ENCODE measurements around the gene NMB.

The NMB gene

DNA sequence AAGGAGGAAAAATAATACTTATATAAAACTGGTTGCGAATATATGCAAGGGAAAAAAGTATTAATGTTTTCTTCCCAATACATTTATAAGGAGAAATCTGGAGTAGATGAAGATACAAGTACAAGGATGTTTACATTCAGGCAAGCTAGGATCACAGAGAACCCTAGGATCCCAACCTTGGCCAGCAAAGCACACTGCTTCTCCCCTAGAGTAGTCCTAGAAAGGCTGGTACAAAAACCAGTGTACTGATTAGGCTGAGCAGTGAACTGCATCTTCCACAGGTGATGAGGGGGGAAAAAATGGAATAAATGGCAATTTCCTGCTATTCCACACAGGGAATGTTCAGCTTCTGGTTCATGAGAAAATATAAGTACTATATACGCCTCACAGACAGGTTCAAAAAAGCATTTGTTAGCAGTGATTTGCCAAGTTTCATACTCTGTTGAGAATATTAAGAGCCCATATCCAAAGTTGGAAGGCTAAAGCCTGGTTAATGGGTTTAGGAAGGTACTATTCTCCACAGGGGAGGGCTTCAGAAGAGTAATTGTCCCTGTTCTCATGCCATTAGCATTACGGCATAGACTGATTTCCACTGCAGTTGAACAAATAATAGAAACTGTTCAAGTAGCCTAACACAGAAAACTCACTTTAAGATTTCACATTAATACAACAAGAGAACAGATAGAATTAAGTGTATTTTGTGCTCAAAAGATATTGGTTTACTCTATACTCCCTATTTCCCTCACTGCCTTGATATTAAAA lies 10.4 kb upstream of the NMB start:
- ATAC-seq, result no peak
- TF ChIP-seq, protein P1, sequence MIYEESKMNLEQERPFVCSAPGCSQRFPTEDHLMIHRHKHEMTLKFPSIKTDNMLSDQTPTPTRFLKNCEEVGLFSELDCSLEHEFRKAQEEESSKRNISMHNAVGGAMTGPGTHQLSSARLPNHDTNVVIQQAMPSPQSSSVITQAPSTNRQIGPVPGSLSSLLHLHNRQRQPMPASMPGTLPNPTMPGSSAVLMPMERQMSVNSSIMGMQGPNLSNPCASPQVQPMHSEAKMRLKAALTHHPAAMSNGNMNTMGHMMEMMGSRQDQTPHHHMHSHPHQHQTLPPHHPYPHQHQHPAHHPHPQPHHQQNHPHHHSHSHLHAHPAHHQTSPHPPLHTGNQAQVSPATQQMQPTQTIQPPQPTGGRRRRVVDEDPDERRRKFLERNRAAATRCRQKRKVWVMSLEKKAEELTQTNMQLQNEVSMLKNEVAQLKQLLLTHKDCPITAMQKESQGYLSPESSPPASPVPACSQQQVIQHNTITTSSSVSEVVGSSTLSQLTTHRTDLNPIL (CRISPR knock-in tag; IDR thresholded peaks at IDR 0.05; ENCODE audit: low read depth), result no peak
- TF ChIP-seq ESRRG (CRISPR knock-in tag; IDR thresholded peaks at IDR 0.05) (no peak), SNAI2 (CRISPR knock-in tag; IDR thresholded peaks at IDR 0.05) (no peak), GLIS3 (CRISPR knock-in tag; IDR thresholded peaks at IDR 0.05) (no peak), ZNF8 (CRISPR knock-in tag; IDR thresholded peaks at IDR 0.05) (no peak), ZNF565 (CRISPR knock-in tag; conservative IDR thresholded peaks at IDR 0.05; ENCODE audit: low read depth) (no peak), ARNTL (CRISPR knock-in tag; IDR thresholded peaks at IDR 0.05; ENCODE audit: borderline replicate concordance, low read depth) (no peak), TOX (CRISPR knock-in tag; IDR thresholded peaks at IDR 0.05; ENCODE audit: borderline replicate concordance) (no peak), ISL1 (CRISPR knock-in tag; IDR thresholded peaks at IDR 0.05) (no peak), ZFP3 (CRISPR knock-in tag; IDR thresholded peaks at IDR 0.05) (no peak), ZC3H10 (CRISPR knock-in tag; IDR thresholded peaks at IDR 0.05) (no peak), CSDC2 (CRISPR knock-in tag; IDR thresholded peaks at IDR 0.05) (no peak), BACH2 (CRISPR knock-in tag; IDR thresholded peaks at IDR 0.05; ENCODE audit: borderline replicate concordance) (no peak), TCF4 (CRISPR knock-in tag; IDR thresholded peaks at IDR 0.05; ENCODE audit: borderline replicate concordance) (no peak), ZFP30 (CRISPR knock-in tag; IDR thresholded peaks at IDR 0.05) (no peak), PPARA (CRISPR knock-in tag; IDR thresholded peaks at IDR 0.05; ENCODE audit: borderline replicate concordance) (no peak)
- TF ChIP-seq, protein P2, sequence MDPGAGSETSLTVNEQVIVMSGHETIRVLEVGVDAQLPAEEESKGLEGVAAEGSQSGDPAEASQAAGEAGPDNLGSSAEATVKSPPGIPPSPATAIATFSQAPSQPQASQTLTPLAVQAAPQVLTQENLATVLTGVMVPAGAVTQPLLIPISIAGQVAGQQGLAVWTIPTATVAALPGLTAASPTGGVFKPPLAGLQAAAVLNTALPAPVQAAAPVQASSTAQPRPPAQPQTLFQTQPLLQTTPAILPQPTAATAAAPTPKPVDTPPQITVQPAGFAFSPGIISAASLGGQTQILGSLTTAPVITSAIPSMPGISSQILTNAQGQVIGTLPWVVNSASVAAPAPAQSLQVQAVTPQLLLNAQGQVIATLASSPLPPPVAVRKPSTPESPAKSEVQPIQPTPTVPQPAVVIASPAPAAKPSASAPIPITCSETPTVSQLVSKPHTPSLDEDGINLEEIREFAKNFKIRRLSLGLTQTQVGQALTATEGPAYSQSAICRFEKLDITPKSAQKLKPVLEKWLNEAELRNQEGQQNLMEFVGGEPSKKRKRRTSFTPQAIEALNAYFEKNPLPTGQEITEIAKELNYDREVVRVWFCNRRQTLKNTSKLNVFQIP (CRISPR knock-in tag; IDR thresholded peaks at IDR 0.05; ENCODE audit: borderline replicate concordance, low read depth), result no peak
- TF ChIP-seq, protein P3, sequence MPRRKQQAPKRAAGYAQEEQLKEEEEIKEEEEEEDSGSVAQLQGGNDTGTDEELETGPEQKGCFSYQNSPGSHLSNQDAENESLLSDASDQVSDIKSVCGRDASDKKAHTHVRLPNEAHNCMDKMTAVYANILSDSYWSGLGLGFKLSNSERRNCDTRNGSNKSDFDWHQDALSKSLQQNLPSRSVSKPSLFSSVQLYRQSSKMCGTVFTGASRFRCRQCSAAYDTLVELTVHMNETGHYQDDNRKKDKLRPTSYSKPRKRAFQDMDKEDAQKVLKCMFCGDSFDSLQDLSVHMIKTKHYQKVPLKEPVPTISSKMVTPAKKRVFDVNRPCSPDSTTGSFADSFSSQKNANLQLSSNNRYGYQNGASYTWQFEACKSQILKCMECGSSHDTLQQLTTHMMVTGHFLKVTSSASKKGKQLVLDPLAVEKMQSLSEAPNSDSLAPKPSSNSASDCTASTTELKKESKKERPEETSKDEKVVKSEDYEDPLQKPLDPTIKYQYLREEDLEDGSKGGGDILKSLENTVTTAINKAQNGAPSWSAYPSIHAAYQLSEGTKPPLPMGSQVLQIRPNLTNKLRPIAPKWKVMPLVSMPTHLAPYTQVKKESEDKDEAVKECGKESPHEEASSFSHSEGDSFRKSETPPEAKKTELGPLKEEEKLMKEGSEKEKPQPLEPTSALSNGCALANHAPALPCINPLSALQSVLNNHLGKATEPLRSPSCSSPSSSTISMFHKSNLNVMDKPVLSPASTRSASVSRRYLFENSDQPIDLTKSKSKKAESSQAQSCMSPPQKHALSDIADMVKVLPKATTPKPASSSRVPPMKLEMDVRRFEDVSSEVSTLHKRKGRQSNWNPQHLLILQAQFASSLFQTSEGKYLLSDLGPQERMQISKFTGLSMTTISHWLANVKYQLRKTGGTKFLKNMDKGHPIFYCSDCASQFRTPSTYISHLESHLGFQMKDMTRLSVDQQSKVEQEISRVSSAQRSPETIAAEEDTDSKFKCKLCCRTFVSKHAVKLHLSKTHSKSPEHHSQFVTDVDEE (CRISPR knock-in tag; IDR thresholded peaks at IDR 0.05), result no peak
- TF ChIP-seq, protein P4, sequence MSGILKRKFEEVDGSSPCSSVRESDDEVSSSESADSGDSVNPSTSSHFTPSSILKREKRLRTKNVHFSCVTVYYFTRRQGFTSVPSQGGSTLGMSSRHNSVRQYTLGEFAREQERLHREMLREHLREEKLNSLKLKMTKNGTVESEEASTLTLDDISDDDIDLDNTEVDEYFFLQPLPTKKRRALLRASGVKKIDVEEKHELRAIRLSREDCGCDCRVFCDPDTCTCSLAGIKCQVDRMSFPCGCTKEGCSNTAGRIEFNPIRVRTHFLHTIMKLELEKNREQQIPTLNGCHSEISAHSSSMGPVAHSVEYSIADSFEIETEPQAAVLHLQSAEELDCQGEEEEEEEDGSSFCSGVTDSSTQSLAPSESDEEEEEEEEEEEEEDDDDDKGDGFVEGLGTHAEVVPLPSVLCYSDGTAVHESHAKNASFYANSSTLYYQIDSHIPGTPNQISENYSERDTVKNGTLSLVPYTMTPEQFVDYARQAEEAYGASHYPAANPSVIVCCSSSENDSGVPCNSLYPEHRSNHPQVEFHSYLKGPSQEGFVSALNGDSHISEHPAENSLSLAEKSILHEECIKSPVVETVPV (CRISPR knock-in tag; IDR thresholded peaks at IDR 0.05), result no peak
- TF ChIP-seq, protein P5, sequence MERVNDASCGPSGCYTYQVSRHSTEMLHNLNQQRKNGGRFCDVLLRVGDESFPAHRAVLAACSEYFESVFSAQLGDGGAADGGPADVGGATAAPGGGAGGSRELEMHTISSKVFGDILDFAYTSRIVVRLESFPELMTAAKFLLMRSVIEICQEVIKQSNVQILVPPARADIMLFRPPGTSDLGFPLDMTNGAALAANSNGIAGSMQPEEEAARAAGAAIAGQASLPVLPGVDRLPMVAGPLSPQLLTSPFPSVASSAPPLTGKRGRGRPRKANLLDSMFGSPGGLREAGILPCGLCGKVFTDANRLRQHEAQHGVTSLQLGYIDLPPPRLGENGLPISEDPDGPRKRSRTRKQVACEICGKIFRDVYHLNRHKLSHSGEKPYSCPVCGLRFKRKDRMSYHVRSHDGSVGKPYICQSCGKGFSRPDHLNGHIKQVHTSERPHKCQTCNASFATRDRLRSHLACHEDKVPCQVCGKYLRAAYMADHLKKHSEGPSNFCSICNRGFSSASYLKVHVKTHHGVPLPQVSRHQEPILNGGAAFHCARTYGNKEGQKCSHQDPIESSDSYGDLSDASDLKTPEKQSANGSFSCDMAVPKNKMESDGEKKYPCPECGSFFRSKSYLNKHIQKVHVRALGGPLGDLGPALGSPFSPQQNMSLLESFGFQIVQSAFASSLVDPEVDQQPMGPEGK (CRISPR knock-in tag; IDR thresholded peaks at IDR 0.05; ENCODE audit: borderline replicate concordance), result no peak

DNA sequence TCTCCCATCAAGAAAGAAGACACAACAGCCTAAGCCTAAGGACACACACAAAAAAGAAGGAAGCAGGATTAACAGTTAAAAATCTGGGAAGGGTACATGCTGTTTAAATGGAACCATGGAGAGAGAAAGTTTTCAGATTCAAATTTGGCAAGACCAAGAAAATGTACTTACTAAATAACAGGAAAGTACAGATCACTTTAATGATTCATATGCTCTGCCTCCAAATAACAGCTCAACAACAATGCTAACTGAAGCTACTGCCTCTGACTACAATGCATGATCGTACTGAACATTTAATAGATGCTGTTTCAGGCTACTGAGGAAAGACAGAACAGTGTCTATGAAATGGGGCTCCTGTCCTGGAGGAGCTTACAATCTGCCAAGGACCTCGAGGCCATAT lies 8.4 kb upstream of the NMB start:
- no peak for ATAC-seq
- TF ChIP-seq ZFP3 (CRISPR knock-in tag; IDR thresholded peaks at IDR 0.05) (no peak), PPARA (CRISPR knock-in tag; IDR thresholded peaks at IDR 0.05; ENCODE audit: borderline replicate concordance) (no peak), ZFP30 (CRISPR knock-in tag; IDR thresholded peaks at IDR 0.05) (no peak), OSR1 (CRISPR knock-in tag; IDR thresholded peaks at IDR 0.05) (no peak), ZC3H10 (CRISPR knock-in tag; IDR thresholded peaks at IDR 0.05) (no peak)
- TF ChIP-seq, protein P1 (CRISPR knock-in tag; IDR thresholded peaks at IDR 0.05; ENCODE audit: low read depth), result no peak
- TF ChIP-seq, protein P5 (CRISPR knock-in tag; IDR thresholded peaks at IDR 0.05; ENCODE audit: borderline replicate concordance), result no peak
- TF ChIP-seq, protein P2 (CRISPR knock-in tag; IDR thresholded peaks at IDR 0.05; ENCODE audit: borderline replicate concordance, low read depth), result no peak
- TF ChIP-seq, protein P3 (CRISPR knock-in tag; IDR thresholded peaks at IDR 0.05), result no peak
